ENCODE data around the gene HOXA3. TPM values are rescaled to one million over a fixed set of nuclear protein-coding genes. Genes with fewer than 3 reads are reported as not detected.
A peak's percentile ranks its signal among the peaks of the same experiment; 100 is the strongest.

The HOXA3 gene
- total RNA-seq, 1 donor from 2014 or later, result not detected

GRCh38 chr7:27198871-27199801 lies 46.8 kb upstream of the HOXA3 start:
- H3K4me1 Mint-ChIP-seq, result peaks cover 27% of the 10 kb centered on the region
- no peak for TF ChIP-seq CTCF (IDR thresholded peaks at IDR 0.05)
- DNase-seq, result no peak
- intact Hi-C loops (cut with micrococcal nuclease), result loop anchor here (2.0 to 10.0 kb wide), 6 partner anchors 983 to 1903 kb away; partner anchors contain the start of genes JAZF1 and TRIL
- POLR2A ChIA-PET, result no interaction called here
- peaks cover 70% of the 10 kb centered on the region for H3K27me3 Mint-ChIP-seq
- H3K9me3 Mint-ChIP-seq, result no peaks in the 10 kb centered on the region
- CTCF ChIA-PET, result interaction anchor here (0.9 to 1.5 kb wide), 4 partner anchors 11 to 720 kb away, joined by 3 to 4 read pairs (median 3); no protein-coding TSS in a partner anchor
- peak overlapping the region; percentile 38 for H3K4me3 Mint-ChIP-seq
- ATAC-seq (ENCODE audit: low read depth), result no peak
- no peak overlapping the region for H3K27ac Mint-ChIP-seq
- H3K36me3 Mint-ChIP-seq (ENCODE audit: low read depth), result no peaks in the 10 kb centered on the region

DNA sequence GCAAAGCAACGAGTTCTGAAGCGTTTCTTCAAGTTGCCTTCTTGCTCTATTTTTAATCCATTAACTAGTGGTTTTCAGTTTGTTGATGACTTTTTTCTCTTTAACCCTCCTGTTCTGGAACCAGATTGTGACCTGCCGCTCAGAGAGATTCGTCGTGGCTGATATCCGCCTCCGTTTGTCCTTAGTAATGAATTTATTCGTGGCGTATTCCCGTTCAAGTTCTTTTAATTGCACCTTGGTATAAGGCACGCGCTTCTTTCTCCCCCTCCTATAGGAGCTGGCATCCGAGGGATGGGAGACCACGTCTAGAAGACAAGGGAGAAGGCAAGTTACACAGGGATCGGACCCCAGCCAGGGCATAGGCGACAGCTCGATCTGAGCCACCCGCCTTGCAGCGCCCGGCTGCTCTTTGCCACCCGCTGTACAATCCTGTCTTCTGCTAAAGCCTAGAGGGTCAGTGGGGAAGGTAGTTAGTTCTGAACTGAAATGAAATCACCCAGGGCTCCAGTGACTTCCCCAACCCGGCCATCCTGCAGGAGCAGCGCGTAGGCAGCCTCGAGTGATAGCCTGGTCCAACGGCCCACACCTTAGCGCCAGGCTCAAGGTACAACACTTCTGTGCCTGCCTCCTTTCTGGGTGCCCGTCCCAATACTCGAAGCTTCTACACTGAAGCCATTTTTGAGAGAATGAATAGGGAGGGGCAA lies 45.9 kb upstream of the HOXA3 start:
- TF ChIP-seq CTCF (IDR thresholded peaks at IDR 0.05), result no peak
- H3K27me3 Mint-ChIP-seq, result peaks cover 72% of the 10 kb centered on the region
- H3K4me1 Mint-ChIP-seq, result peaks cover 32% of the 10 kb centered on the region
- H3K4me3 Mint-ChIP-seq, result peak overlapping the region; percentile 38
- H3K27ac Mint-ChIP-seq, result peak overlapping the region; percentile 50
- H3K9me3 Mint-ChIP-seq, result no peaks in the 10 kb centered on the region
- DNase-seq (no peak), ATAC-seq (ENCODE audit: low read depth) (no peak)
- CTCF ChIA-PET, result interaction anchor here (0.9 to 1.5 kb wide), 3 partner anchors 12 to 721 kb away, joined by 3 read pairs; no protein-coding TSS in a partner anchor
- POLR2A ChIA-PET, result no interaction called here
- intact Hi-C loops (cut with micrococcal nuclease), result loop anchor here (2.0 to 10.0 kb wide), 6 partner anchors 984 to 1904 kb away; partner anchors contain the start of genes JAZF1 and TRIL
- no peaks in the 10 kb centered on the region for H3K36me3 Mint-ChIP-seq (ENCODE audit: low read depth)

GRCh38 chr7:27197137-27198042 lies 45.0 kb upstream of the HOXA3 start:
- peaks cover 69% of the 10 kb centered on the region for H3K27me3 Mint-ChIP-seq
- peaks cover 35% of the 10 kb centered on the region for H3K4me1 Mint-ChIP-seq
- ChIA-PET CTCF (no interaction called here), POLR2A (no interaction called here)
- peak overlapping the region; percentile 15 for H3K4me3 Mint-ChIP-seq
- no peak for TF ChIP-seq CTCF (IDR thresholded peaks at IDR 0.05)
- intact Hi-C loops (cut with micrococcal nuclease), result loop anchor here (2.0 to 10.0 kb wide), 9 partner anchors 35 to 1905 kb away; partner anchors contain the start of genes JAZF1 and TRIL
- no peak for ATAC-seq (ENCODE audit: low read depth)
- H3K36me3 Mint-ChIP-seq (ENCODE audit: low read depth), result no peaks in the 10 kb centered on the region
- H3K27ac Mint-ChIP-seq, result no peak overlapping the region
- H3K9me3 Mint-ChIP-seq, result no peaks in the 10 kb centered on the region
- DNase-seq, result no peak

DNA sequence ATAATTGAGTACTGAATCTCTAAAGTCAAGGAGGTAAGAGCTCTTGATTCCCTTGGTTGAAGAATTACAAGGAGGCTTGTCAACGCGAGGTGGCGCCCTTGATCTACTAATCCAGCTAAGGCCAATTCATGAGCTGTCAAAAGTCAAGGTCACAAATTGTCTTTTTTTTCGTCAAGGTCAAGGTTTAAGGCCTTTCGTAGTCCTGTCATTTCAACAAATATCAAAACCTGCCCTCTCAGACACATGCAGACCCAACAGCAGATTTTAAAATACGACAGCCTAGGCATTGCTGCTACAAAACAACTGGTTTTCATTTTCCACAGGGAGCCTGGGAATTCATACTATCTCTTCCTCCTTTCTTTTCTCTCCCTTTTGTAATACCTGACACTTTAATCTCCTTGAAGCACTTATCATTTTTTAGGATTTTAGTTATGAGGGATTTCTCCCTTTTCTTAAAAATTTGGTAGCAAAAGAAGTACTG lies 43.9 kb upstream of the HOXA3 start:
- no peak for DNase-seq
- CTCF ChIA-PET, result interaction anchor here (0.7 to 3.3 kb wide), 45 partner anchors 10 to 1662 kb away, joined by 3 to 23 read pairs (median 4); partner anchors contain the start of genes EVX1 and HOXA11

More for the DNA sequence above, 43.9 kb upstream of the HOXA3 start:
- POLR2A ChIA-PET, result no interaction called here
- no peak overlapping the region for H3K4me3 Mint-ChIP-seq
- no peaks in the 10 kb centered on the region for H3K36me3 Mint-ChIP-seq (ENCODE audit: low read depth)
- no peak overlapping the region for H3K27ac Mint-ChIP-seq
- no peak for TF ChIP-seq CTCF (IDR thresholded peaks at IDR 0.05)
- no peak for ATAC-seq (ENCODE audit: low read depth)
- H3K27me3 Mint-ChIP-seq, result peaks cover 65% of the 10 kb centered on the region
- no peaks in the 10 kb centered on the region for H3K9me3 Mint-ChIP-seq
- peaks cover 30% of the 10 kb centered on the region for H3K4me1 Mint-ChIP-seq
- intact Hi-C loops (cut with micrococcal nuclease), result loop anchor here (1.0 to 10.0 kb wide), 16 partner anchors 34 to 1906 kb away; partner anchors contain the start of genes JAZF1 and TRIL
